HG02943 (cell line): ENCODE measurements around the gene HAP1.
"Not testable (repeated sequence)": the region's sequence is repeated elsewhere in the genome, so short reads cannot be mapped to it uniquely, and the experiment has no call there.

Experiments used
- ATAC-seq: cut with Tn5 transposase; IDR thresholded peaks from one replicate; pipeline ENCODE4 v1.9.1; 2021; ENCODE audit warnings: mild to moderate bottlenecking, low read depth, moderate library complexity; ENCODE audit not compliant: unreplicated experiment

HAP1 gene

DNA sequence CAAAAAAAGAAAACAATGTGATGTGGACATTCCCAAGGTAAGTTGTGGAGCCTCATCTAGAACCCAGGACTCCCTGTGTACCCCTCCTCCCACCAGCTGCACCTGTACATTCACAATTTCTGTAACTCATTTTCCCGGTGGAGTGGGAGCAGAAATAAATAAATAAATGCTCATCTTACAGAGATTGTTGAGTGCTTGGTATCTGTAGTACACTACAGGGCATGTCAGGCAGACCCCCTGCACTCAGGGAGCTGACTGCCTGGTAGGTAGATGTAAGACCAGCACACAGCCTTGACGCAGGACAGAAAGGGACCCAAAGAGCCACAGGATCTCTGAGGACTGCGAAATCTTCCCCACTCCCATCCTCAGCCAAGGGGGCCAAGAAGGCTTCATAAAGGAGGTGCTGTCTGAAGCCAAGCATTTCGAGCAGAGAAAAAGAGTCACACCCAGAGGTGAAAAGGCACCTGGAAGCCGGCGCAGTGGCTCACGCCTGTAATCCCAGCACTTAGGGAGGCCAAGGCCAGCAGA, 39.2 kb downstream of the HAP1 start:
- ATAC-seq: no peak

- ATAC-seq: no peak
Measured at GRCh38 chr17:41692722-41693521, 41.5 kb downstream of the HAP1 start.

DNA sequence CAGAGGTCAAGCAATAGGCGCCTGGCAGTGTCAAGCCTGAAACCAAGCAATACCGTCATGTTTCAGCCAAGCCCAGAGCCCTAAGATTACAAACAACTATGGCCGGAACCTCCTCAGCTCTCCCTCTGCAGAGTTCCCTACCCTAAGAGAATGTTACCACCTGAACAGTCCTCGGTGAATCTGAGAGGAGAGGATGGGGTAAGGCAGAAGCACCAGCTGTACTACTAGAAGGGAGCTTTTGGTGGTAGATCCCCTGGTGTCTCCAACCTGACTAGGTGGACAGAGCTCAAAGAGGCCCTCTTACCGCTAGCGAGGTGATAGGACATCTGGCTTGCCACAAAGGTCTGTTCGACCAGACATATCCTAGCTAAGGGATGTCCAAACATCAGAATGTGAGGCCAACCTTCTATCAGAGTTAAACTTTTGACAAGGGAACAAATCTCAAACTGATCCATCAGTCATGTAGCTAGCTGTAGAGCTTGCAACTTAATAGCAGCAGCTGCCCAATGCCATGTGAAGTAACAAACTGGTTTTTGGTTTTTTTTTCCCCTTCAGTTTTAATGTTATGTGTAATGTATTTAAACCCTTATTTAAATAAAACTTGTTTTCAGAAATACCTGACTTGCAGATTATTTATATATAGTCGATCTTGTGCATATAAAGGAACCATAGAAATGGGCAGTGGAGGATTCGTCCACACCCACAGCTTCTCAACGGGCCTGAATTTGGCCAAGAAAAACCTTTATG, 43.2 kb downstream of the HAP1 start:
- no peak for ATAC-seq

DNA sequence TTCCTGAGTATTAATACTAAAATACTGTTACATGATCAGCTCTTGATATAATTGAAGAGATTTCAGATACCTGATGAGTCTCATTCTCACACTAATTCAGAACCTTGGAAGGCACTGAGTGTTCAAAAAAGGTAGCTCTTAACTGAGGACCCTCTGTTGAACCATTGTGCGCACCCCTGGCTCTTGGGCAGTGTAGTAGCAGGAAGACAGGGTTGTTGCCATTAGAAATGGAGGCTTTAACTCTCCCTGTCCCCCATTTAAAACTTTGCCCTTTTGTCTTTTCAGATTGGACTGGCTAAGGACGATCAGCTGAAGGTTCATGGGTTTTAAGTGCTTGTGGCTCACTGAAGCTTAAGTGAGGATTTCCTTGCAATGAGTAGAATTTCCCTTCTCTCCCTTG, 43.9 kb downstream of the HAP1 start:
- no peak for ATAC-seq

DNA sequence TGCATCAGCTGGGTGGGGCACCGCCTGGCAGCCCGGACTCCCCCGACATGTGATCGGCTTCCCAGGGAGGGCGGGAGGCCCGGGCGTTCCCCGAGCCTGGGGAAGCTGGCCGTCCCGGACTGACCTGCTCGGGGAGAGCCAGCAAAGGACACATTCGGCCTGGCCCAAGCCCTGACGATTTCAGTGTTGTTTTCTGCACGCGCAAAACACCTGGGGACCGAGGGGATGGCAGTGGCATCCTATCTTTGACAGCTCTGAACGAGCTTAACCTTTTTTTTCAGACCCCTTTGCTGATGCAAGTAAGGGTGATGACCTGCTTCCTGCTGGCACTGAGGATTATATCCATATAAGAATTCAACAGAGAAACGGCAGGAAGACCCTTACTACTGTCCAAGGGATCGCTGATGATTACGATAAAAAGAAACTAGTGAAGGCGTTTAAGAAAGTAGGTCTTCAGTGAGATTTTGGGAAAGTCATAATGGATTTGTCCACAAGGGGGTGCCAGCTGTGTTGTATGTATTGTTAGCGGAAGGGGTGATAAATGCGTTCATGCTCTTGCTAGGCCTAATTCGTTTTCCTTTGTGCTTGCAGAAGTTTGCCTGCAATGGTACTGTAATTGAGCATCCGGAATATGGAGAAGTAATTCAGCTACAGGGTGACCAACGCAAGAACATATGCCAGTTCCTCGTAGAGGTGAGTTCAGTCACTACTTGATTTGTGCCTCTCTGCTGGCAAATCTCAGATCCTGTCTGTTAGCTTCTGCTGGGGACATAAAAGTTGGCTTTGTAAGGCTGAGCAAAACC, 44.7 kb downstream of the HAP1 start:
- no peak for ATAC-seq

DNA sequence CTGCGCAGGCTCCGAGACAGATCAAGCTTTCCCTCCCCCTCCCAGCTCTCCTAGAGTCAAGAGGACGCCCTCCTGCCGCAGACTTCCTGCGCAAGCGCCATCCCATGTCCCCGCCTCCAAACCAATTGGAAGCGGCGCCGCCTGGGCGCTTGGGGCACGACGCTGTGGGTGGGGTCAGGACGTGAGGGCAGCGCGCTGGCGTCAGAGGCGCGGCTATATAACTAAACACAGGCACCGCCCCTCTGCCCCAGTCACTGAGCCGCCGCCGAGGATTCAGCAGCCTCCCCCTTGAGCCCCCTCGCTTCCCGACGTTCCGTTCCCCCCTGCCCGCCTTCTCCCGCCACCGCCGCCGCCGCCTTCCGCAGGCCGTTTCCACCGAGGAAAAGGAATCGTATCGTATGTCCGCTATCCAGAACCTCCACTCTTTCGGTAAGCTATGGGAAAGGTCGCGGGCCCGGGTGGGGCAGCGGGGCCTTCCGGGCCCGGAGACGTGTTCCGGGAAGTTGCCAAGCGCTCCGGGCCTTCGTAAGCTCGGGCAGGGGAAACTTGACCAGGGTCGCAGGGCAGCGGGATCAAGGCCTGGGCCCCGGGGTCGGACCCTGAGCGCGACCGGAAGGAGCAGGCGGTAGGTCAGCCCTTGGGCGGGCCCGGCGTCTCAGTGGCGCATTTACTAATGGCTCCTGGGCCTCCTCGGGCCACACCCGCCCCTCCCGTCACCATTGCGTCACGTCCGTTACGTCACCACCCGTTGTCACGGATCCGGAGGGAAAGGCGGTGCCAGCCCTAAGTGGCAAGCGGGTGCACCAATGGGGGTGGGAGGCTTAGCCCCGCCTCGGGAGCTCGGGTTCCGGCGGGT, 45.6 kb downstream of the HAP1 start, which contains the start of gene EIF1:
Gene EIF1 (plus strand): TSS at position 245 of the 856 bp plus-strand sequence. CDS start 154 bp downstream, at position 399.
- ATAC-seq: peak; percentile 76

GRCh38 chr17:41687828-41688640, 46.4 kb downstream of the HAP1 start:
- ATAC-seq: peak; percentile 7

- ATAC-seq: no peak
Measured at GRCh38 chr17:41686281-41686680, 48.2 kb downstream of the HAP1 start.

DNA sequence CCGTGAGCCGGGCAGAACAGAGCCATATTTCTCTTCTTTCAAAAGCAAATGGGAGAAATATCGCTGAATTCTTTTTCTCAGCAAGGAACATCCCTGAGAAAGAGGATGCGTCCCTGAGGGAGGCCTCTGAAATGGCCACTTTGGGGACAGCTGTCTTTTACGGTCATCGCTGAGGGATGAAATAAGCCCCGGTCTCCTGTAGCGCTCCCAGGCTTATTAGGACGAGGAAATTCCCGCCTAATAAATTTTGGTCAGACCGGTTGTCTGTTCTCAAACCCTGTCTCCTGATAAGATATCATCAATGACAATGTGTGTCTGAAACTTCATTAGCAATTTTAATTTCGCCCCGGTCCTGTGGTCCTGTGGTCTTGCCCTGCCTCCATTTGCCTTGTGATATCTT, 48.7 kb downstream of the HAP1 start:
- ATAC-seq: not testable (repeated sequence)

- ATAC-seq: no peak
Measured at GRCh38 chr17:41684035-41684434, 50.4 kb downstream of the HAP1 start.

GRCh38 chr17:41683441-41684007, 50.9 kb downstream of the HAP1 start:
- ATAC-seq: no peak

DNA sequence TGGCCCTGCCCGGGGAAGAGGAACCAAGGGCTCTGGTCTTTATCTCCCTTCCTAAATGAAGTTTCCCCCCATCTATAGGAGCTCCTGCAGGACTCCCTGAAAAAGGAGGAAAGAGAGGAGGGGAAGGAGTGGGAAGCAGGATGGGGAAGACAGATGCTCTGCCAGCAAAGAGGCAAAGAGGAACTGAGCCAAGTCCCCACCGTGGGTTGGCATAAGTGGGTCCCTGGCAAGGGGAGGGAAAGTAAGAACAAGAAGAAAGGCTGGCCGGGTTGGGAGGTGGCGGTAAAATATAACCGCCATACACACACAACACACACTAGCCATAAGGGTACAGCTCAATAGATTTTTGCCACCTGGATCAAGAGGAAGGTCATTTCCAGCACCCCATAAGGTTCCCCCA, 51.8 kb downstream of the HAP1 start:
- no peak for ATAC-seq

DNA sequence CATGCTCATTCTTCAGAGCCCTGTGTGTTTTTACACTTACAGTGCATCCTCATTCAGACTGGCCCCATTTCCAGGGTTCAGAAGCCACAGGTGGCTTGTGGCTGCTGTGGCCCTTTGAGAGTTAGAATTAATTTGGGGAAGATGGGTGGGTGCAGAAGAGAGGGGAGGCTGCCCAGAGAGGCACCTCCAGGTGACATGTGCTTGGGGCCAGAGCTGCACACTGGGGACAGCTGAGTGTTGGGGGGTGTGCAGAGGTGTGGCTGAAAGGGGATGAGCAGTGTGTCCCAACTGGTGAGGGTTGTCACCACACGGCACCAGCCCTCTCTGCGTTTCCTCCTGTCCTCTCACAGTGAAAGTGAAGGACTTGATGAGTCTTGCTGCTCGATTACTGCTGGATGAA, 52.7 kb downstream of the HAP1 start:
- ATAC-seq: no peak

- no peak for ATAC-seq
Measured at GRCh38 chr17:41680426-41681040, 53.9 kb downstream of the HAP1 start.

DNA sequence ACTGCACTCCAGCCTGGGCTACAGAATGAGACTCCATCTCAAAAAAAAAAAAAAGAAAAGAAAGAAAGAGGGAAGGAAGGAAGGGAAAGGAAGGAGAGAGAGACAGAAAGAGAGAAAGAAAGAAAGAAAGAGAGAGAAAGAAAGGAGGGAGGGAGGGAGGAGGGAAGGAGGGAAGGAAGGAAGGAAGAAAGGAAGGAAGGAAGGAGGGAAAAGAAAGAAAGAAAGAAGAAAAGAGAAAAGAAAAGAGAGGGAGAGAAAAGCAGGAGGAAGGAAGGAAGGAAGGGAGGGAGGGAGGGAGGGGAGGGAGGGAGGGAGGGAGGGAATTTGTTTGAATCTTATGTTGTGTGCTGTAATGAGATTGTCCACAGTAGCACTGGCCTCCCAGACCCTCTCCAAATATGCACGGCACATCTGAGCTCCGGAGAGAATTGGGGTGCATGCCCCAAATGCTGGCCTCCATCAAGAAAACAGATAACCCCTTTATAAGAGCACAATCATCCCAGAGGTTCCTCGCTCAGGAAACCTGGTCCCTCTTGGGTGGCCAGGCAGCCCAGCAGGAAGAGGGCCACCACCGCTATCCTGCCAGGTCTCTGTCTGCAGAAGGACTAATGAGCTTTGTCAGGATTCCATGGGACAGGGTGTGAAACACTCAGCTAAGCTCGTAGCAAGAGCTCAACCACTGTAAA, 54.6 kb downstream of the HAP1 start:
- no peak for ATAC-seq

DNA sequence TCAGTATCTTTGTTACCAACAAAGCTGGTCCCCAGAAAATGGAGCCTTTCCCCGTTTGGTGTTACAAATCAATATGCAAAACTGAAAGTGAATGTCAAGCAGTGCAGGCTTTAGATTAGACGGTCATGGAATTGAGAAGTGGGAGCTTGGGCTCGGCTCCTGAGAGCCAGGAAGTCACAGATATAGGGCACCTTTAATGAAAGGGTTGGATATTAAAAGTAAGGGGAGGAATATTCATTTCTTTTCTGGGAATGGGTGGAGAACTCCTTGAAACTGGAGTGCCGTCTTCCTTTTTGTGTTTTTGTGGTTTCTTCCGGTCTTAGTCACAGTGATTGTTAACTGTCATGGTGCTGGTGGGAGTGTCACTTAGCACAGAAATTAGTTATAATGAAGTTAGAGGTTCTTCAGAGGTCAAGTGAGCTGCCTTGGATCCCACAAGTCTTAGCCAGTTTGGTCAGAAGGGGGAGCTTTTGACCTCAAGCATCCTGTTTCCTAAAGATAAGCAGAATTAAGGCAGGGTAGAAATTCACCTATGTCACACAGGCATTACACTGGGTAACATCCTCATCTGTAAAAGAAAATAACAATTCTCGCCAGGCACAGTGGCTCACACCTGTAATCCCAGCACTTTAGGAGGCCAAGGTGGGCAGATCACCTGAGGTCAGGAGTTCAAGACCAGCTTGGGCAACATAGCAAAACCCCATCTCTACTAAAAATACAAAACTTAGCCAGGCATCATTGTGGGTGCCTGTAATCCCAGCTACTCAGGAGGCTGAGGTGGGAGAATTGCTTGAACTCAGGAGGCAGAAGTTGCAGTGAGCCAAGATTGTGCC, 55.3 kb downstream of the HAP1 start:
- ATAC-seq: peak; percentile 44

GRCh38 chr17:41678411-41678906, 56.0 kb downstream of the HAP1 start:
- ATAC-seq: no peak
